NCI-H1048 (cell line): Measurements from ENCODE around the gene TMEM18.
"Not testable (repeated sequence)": the region's sequence is repeated elsewhere in the genome, so short reads cannot be mapped to it uniquely, and the experiment has no call there.

ENCODE experiments used
- DNase-seq: peaks from one replicate; lab custom pipeline; 2025; lab: John Stamatoyannopoulos, UW

The TMEM18 gene

DNA sequence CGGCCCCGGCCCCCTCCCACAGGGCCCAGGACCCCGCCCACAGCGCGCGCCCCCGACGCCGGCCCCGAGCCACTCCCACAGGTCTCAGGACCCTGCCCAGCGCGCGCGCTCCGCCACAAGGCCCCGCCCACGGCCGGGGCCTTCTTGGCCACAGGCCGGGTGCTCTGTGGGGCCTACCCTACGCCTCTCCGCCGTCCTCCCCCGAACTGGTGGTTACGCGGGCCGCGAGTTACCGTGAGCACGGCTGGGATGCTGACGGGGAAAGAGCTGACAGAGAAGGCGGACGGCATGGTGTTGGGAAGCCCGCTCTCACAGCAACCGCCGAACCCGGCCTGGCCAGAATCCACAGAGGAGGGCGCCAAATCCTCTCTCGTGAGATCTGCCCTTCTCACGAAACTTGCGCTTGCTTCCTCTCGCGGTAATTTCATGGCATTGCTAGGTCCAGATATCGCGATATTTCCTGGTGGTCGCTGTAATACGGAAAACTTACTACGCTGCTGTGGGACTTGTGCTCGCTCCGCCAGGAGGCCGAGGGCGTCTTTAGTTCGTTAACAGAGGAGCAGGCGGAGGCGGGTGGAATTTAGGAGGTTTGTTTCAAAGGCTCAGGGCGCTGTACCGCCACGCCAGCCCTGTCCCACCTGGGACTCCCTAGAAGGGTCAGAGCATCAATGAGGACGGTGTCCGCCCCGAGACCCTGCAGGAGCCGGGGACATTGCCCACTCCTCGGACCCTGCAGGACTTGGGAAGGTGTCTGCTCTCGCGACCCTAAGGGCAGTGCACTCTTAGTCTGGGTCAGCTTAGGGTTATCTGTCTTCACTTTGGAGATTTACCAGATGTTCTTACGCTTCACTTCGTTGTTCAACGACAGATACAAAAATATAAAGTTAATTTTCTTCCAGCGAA is at the start of gene TMEM18:
TSS of gene TMEM18 (minus strand) at position 351 of the 903 bp plus-strand sequence. CDS start at position 290, 61 bp downstream.
- DNase-seq, result peak; percentile 93

DNA sequence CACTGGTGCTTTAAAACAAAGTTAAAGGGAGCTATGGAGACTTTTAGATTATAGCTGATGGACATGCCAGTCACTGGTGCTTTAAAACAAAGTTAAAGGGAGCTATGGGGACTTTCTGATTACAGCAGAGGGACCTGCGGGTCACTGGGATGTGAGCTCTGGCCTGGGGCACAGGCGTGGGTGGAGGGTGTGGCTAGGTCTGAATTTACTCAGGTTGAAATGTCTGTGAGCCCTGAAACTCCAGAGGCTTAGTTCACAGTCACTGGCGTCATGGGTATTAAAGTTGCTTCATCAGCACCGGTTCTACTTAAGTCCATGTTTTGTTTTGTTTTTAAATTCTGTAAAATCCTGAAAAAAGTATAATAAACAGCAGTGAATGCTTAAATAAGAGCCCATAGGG is 49.0 kb upstream of the TMEM18 start:
- DNase-seq, result no peak

DNA sequence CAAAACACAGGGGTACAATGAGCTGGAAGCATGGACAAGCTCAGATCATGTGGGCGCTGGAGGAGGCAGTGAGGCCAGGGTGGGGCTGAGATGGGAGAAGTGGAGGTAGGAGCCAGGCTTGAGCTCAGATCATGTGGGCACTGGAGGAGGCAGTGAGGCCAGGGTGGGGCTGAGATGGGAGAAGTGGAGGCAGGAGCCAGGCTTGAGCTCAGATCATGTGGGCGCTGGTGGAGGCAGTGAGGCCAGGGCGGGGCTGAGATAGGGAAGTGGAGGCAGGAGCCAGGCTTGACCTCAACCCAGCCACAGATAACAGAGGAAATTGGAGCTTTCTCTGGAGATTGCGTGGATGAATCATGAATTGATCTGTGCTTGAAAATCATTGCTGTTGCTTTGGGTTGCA is 48.3 kb upstream of the TMEM18 start:
- DNase-seq, result no peak

DNA sequence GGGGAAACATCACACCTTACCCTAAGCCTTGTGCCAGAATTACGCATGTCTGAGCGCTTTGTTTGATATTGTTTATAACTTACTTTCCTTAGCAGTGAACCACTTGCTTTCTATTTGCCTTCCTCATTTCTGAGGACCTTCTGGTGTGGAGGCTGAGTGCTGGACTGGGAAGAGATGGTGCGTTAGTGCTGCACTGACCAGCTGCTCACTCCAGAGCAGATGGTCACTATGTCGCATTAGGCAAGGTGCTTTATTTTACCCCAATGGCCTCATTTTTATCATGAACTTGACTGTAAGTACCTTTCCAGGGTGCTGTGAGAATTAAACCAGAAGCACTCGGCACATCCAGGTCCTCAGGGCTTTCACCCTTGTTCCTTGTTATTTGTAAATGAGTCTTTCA is 46.6 kb upstream of the TMEM18 start:
- no peak for DNase-seq

DNA sequence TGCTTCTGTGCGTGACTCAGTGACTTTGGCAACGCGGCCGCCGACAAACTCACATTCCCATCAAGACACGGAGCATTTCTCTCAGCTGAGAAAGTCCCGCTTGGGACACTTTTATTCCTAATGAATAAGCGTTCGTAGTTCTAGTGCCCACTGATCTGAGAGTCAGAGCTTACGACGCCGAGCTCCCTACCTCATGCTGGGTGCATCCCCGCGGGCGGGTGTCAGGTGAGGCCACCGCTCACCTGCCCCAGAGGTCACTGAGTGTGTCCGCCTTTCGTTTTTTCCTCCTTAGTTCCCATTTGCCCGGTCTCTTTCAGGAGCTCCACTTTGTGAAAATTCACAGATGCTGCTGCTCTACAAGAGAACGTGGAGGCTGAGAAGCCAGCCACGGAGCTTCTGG is 43.6 kb upstream of the TMEM18 start:
- no peak for DNase-seq

DNA sequence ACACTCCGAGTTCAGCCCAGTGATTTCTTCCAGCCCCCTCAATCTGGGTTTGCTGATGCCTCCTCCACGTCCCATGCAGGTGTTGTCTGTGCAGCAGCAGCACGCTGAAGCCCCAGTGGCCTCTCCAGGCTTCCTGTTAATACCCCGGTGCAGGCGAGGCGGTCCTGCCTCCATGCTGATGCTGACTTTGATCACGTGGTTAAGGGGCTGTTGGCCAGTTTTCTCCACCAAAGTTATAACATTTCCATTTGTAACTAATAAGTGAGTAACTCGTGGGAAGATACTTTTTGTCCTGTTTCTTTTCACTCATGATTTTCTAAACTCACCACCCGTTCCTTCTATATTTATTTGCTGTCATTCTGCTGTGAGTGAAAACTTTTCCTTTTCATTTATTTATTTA is 42.5 kb upstream of the TMEM18 start:
- no peak for DNase-seq

DNA sequence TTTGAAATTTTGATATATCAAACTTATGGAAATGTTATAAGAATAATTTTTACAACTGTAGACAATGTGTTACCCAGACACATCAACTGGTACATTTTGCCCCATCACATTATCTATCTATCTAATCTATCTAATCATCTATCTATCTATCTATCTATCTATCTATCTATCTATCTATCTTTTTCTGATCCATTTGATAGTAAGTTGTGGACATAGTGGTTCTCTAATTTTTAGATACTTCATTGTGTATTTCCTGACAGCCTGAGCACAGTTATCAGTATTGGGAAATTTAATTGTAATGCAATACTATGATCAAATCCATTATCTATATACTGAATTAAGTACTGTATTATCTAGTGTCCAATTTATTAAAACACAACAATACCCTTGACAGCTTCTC is 42.0 kb upstream of the TMEM18 start:
- no peak for DNase-seq

DNA sequence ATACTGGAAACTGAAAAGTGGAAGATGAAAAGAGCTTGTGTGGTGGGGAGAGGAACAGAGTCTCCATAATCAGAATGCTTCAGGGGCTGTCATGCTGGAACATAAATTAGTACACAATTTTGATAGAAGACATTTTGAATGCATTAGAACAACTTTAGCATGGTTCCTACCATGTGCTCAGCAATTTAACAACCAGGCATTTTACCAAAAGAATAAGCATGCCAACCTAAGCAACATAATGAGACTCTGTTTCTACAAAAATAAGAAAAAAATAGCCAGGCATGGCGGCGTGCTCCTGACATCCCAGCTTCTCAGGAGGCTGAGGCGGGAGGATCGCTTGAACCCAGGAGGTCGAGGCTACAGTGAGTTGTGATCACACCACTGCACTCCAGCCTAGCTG is 40.5 kb upstream of the TMEM18 start:
- no peak for DNase-seq

DNA sequence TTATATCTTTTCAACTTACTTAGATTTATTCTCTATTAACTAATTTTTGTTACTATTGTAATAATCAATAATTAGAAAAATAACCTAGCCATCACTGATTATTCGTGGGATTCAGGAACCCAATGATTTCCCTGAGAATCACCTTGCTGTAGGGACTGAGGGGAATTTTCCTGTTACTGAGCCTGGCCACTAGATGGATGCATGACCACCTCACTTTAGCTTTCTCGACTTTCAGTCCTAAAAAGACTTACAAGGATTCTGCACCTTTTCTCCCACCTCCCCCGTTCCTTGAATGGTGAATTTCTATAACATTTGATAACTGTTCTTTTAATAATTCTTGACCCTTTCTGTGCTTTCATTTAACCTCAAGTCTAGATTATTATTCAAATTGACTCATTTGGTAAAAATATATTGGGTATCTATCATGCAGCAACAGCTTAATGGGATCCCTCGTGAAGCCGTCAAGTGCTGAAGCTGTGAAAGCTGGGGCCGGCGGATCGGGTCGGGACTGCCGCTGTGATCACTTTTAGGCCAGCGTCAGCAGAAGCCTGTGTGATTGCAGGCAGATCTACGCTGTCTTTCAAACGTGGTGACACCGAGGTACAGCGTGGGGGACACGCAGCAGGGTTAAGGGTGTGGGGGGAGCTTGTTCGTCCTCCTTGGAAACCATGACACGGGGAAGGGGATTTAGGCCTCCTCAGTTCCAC is 38.8 kb upstream of the TMEM18 start:
- DNase-seq, result no peak

DNA sequence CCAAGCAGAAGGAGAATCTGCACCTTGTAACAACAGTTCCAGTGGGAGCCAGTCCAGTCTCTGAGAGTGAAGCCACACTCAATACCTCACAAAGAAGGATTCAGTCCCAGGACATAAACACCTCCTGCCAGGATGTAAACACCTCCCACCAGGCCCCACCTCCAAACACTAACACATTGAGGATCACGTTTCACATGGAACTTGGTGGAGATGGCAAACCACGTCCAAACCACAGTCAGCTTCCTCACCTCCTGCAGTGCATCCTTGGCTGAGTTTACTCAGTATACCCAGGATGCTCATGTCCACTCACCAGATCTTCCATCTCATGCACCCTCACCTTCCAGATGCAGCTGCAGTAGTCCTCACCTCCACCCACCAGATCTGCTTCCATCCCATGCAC is 37.8 kb upstream of the TMEM18 start:
- no peak for DNase-seq

DNA sequence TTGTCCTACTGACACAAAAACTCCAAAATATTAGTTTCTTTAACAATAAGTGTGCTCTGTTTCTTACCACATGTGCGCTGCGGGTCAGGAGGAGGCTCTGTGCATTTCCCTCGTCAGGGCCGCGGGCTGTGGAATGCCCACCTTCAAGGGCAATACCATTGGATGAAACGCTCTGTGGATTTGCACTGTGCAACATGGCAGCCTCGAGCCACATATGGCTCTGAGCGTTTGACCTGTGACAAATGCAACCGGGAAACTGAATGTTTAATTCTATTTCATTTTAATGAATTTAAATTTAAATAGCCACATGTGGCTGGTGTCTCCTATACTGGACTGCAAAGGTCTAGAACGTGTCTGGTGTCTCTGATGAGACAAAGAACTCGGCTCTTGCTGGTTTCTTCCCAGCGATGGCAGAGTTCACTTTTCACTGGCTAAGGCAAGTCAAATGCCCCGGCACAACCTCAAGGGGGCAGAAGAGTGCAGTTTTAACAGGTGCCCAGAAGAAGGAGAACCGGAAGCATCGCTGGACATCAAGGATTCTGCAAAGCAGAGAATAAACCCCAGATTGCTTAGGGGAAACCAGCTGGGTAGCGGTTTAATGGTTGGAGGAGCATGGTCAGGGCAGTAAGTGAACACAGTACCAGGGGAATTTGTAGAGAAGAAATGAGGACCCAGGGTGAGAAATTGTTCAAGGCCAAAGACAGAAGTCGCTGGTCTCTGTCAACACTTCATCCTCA is 37.0 kb upstream of the TMEM18 start:
- DNase-seq, result peak; percentile 31

DNA sequence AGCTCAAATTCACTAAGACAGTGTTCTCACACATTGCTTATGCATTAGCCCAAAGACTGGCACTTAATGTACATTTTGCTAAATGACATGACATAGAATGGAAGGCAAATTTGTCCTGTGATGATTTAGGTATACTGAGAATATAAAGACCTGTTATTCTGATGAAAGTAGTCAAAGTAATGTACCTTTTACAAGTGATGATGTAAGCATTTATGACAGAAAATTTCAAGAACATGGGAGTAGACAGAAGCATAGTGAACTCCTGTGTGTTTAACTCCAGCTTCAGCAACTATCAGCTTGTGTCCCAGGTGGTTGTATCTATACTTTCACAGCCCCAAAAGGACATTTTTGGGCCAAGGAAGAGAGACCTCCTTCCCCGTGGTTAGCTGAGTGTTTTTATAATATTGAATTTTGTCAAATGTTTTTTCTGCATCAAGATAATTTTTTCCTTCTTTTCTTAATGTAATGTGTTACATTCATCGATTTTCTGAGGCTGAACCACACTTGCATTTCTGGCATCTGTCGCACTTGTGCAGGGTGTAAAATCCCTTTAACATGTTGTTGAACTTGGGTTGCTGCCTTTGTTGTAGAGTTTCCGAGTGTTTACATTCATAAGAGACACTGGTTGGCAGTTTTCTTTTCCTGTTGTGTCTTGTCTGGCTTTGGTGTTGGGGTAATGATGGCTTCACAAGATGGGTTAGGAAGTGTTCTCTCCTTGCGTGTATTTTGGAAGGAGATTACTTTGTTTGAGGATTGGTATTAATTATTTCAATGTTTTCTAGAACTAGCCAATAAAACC is 33.9 kb upstream of the TMEM18 start:
- DNase-seq, result no peak

DNA sequence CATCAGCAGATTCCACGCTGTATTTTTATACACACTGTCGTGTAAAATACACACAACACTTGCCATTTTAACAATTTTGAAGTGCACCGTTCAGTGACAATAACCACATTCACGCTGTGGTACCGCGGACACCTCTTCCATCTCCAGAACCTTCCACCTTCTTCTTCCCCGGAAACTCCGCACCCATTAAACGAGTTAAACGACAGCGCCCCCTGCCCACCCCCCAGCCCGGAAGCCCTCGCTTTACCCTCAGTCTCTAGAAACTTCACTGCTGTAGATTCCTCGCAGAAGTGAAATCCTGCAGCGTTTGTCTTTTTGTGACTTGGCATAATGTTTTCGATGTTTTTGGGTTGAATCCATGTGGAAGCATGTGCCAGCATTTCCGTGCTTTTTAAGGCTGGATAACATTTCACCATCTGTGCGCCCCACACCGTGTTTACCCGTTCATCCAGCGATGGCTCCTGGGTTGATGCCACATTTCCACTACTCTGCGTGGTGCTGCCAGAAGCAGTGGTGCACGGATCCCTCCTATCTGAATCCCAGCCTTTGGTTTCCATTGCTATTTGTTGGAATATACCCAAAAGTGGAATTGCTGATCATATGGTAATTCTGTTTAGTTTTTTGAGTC is 32.0 kb upstream of the TMEM18 start:
- DNase-seq, result no peak

DNA sequence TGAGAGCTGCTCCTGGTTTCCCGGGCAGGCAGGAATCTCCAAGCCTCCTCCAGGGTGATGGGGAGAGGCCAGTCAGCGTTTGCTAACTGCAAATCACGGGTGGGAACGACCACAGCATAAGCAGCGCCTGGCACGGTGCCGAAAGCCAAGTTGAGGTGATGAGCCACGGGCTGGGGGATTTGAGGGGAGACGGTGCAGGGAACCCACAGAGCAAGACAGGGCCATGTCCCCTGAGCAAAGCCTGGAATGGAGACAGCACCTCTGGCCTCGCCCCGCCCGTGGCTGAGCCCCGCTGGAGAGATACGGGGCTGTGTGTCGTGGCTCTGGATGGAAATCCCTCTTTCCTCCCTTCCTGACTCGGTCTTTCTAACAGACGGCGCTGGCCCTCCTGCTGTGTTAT is 31.5 kb upstream of the TMEM18 start:
- DNase-seq, result no peak

DNA sequence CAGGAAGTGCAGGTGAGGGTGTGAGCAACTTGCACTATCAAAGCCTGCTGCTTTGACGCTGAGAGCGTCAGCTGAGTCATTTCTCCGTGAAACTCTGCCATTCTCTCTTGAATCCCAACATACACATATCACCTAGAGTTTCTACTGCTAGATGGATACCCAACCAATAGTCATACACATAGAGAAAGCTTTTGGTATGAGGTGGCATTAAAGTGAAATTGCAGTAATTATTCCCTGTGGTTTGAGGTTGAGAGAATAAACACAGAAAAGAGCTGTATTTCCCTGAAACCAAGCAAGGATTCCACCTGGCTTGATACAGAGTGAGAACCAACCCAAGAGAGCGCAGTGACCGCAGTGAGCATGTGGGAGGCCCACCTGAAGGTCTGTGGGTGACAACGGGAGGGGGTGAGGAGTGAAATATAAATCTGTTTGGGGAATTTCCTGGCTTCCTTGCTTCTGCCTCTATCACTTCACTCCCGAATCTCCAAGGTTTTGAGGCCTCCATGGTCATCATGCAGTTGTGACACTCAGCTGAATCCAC is 28.8 kb upstream of the TMEM18 start:
- DNase-seq, result no peak

DNA sequence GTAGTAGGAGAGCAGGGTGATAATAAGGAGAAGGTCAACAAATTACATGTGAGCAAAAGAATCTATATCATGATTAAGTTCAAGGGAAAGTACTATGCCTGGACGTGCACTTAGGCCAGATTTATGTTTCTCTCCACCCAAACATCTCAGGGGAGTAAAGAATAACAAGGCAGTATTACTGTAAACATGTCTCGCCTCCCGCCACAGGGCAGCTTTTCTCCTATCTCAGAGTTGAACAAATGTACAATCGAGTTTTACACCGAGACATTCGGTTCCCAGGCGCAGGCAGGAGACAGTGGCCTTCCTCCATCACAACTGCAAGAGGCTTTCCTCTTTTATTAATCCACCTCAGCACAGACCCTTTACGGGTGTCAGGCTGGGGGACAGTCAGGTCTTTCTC is 25.6 kb upstream of the TMEM18 start:
- not testable (repeated sequence) for DNase-seq

DNA sequence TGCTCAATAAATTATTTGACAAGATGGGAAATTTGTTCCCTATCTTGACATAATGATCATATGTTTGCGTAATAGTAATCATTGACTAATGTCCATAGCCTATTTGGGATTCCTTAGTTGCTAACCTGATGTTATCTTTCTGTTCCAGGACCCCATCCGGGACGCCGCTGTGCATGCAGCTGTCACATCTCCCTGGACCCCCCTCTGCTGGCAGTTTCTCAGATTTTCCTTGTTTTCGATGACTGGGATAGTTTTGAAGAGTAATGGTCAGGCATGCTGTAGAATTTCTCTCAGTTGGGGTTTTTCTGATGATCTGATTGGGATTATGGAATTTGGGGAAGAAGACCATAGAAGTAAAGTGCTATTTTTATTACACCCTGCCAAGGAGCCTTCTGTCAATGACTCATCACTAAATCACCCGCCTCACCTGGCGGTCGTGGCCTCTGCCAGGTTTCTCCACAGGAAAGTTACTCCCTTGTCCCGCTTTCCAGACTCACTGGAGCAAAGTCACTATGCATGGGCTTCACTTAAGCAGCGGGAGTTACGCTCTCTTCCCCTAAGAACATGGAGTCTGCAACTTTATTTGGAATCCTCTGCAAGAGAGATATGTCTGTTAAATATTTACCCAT is 19.9 kb upstream of the TMEM18 start:
- DNase-seq, result no peak

DNA sequence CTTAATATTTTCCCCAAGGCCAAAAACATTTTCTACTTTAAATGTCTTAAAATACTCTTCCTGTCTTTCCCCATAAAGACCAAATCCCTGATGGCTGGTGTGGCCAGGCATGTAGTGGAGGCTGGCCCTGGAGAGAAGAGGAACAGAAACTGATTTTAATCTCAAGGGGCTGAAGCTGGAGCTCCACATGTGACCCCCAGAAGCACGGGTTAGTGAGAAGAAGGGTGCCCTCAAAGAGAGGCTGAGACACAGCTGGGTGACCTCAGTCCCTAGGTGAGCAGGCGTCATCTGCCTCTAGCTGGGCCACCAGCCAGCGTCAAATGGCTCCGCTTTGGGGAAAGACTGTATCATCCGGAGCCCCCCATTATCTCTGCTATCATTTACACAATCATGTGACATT is 19.3 kb upstream of the TMEM18 start:
- no peak for DNase-seq

DNA sequence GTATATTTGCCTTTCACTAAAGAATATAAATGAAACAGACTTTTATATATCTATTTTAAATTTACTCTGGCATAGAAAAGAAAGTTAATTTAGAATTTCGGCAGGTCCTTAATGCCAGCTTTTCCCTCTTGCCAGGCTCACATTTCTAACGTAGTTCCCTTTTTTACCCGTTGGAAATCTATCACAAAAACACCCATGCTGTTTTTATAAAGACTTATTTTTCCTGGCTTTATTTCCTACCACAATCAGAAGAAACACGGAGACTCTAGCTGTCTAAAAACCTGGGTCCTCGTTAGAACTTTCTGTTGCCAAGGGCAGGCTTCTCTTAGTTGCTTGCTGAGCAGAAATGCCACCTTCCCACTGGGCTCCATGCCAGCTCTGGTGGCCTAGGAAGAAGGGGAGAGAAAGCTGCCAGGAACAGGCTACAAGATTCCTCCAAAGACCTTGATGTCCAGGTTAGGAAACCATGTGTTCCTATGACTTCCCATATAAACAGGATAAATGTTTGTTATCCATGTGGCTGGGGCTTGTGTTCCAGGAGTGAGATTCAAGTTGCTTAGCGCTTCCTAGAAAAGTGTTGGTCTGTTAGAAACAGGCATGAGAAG is 17.8 kb upstream of the TMEM18 start:
- DNase-seq, result no peak

DNA sequence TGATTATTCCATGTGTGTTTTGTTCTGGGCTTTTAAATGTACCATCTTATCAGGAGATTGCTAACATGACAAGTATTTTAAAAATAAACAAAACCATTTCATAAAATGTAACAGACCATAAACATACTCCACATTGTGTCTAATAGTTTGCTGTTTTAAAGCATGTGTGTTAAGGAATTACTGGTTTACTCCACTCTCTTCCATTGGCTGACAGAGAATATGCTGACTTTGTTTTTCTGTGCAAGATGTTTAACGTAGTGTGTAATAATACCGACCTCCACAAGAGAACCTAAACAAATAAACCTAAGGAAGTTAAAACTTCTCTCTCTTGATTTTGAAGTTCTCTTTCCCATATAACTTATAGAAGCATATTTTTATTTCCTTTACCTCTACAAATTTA is 17.0 kb upstream of the TMEM18 start:
- DNase-seq, result no peak
